HepG2 (cell line): ENCODE measurements around the gene STARD13. TPM values are rescaled to one million over a fixed set of nuclear protein-coding genes. Genes with fewer than 3 reads are reported as not detected.
"Not testable (repeated sequence)": the region's sequence is repeated elsewhere in the genome, so short reads cannot be mapped to it uniquely, and the experiment has no call there.

ENCODE experiments used
- ATAC-seq: fragments of 200-7000 bp; cut with Tn5 transposase; 3 replicates; pipeline ENCODE4 v1.9.1; 2020; ENCODE audit warnings: mild to moderate bottlenecking, moderate library complexity
- BruUV-seq: library from RNA; stranded (reverse); fragments of 400-500 nt; replicated peaks from 2 replicates; lab custom pipeline; 2021; lab: Mats Ljungman, UMichigan
- CTCF ChIA-PET: fragments of 300-600 bp; formaldehyde crosslinking; extraction: SDS; loops from one replicate; lab custom pipeline; 2021; ENCODE audit warnings: low total read pairs, inconsistent platforms, low intra/inter-chr PET ratio; lab: Yijun Ruan, JAX
- POLR2A ChIA-PET: fragments of 350-600 bp; sonication (Branson Sonifier 250); formaldehyde crosslinking; loops from one replicate; lab custom pipeline; 2020; ENCODE audit warnings: antibody characterized with exemption, inconsistent platforms; lab: Yijun Ruan, JAX
- DNase-seq: peaks from one replicate; pipeline ENCODE4 v3.0.0-alpha.2; 2015; ENCODE audit warnings: low spot score
- FAIRE-seq: peaks from 3 replicates; lab custom pipeline; 2011; peaks lifted over from hg19 to GRCh38; lab: Jason Lieb, UNC
- H2AFZ ChIP-seq: one replicate; pipeline ENCODE4 v1.6.1; 2011; ENCODE audit warnings: low read length, inconsistent platforms
- H3K27ac ChIP-seq: fragments of 300-600 bp; 3 replicates; pipeline ENCODE4 v1.8.0; 2011; ENCODE audit warnings: mixed run types, mild to moderate bottlenecking, mixed read lengths, low read length, inconsistent platforms; ENCODE audit not compliant: insufficient read depth; ENCODE audit errors: extremely low read length
- H3K27me3 ChIP-seq, 2 experiments: fragments of 200-600 bp in 1 of 2; 2 replicates in 1 of 2; 3 replicates in 1 of 2; pipeline versions ENCODE4 v1.6.0 to v1.8.0; 2011; ENCODE audit warnings: low read length in 2 of 2, mild to moderate bottlenecking in 2 of 2, moderate library complexity in 2 of 2, inconsistent platforms in 1 of 2; ENCODE audit not compliant: insufficient read depth in 2 of 2, control insufficient read depth in 1 of 2
- H3K36me3 ChIP-seq, 2 experiments: fragments of 200-600 bp in 1 of 2; replicated peaks in 1 of 2; 2 replicates in 1 of 2; 3 replicates in 1 of 2; pipeline versions ENCODE4 v1.5.1 to v1.8.0; 2011; ENCODE audit warnings: low read length in 2 of 2, inconsistent platforms in 1 of 2; ENCODE audit not compliant: insufficient read depth in 2 of 2, control insufficient read depth in 1 of 2
- H3K4me1 ChIP-seq: 2 replicates; pipeline ENCODE4 v1.5.1; 2012; ENCODE audit warnings: low read length, inconsistent platforms; ENCODE audit not compliant: insufficient read depth
- H3K4me2 ChIP-seq: 2 replicates; pipeline ENCODE4 v1.6.0; 2011; ENCODE audit warnings: low read depth, low read length, inconsistent platforms
- H3K4me3 ChIP-seq, 3 experiments: fragments of 200-600 bp in 1 of 3; sonication (generic), shearing (Covaris generic) in 1 of 3; replicated peaks in 1 of 3; 2 replicates each; pipeline ENCODE4 v1.5.1; 2011 to 2016; ENCODE audit warnings: low read length in 3 of 3, inconsistent platforms in 2 of 3, low read depth in 2 of 3, mild to moderate bottlenecking in 2 of 3, control low read depth in 1 of 3, mixed read lengths in 1 of 3; ENCODE audit not compliant: insufficient read depth in 1 of 3
- H3K79me2 ChIP-seq: one replicate; pipeline ENCODE4 v1.6.1; 2011; ENCODE audit warnings: low read length, inconsistent platforms; ENCODE audit not compliant: insufficient read depth
- H3K9ac ChIP-seq: 2 replicates; pipeline ENCODE4 v1.6.0; 2011; ENCODE audit warnings: mild to moderate bottlenecking, low read depth, low read length, inconsistent platforms; ENCODE audit not compliant: insufficient read depth
- H3K9me3 ChIP-seq: 2 replicates; pipeline ENCODE4 v1.5.1; 2012; ENCODE audit warnings: mild to moderate bottlenecking, low read length
- H4K20me1 ChIP-seq: 2 replicates; pipeline ENCODE4 v1.6.0; 2011; ENCODE audit warnings: inconsistent platforms, mild to moderate bottlenecking, low read length, moderate library complexity; ENCODE audit not compliant: insufficient read depth
- GMEB1 ChIP-seq: sonication (generic); formaldehyde crosslinking; IDR thresholded peaks from 2 replicates; pipeline ENCODE4 v1.5.1; 2020; ENCODE audit warnings: missing genetic modification reagents, mild to moderate bottlenecking, borderline replicate concordance
- KLF6 ChIP-seq: IDR thresholded peaks from 2 replicates; pipeline ENCODE4 v1.8.0; 2016; ENCODE audit warnings: missing biosample characterization, missing genetic modification reagents
- KMT2B ChIP-seq: IDR thresholded peaks from 2 replicates; pipeline ENCODE4 v1.6.1; 2016; ENCODE audit warnings: missing genetic modification reagents, missing compliant biosample characterization
- STAT6 ChIP-seq: sonication (generic); formaldehyde crosslinking; IDR thresholded peaks from 2 replicates; pipeline ENCODE4 v1.4.0; 2020; ENCODE audit warnings: missing genetic modification reagents, mild to moderate bottlenecking, borderline replicate concordance
- ZNF343 ChIP-seq: sonication (generic); formaldehyde crosslinking; IDR thresholded peaks from 2 replicates; pipeline ENCODE4 v1.4.0; 2020; ENCODE audit warnings: mild to moderate bottlenecking, missing genetic modification reagents
- ZNF878 ChIP-seq: sonication (generic); formaldehyde crosslinking; IDR thresholded peaks from 2 replicates; pipeline ENCODE4 v1.8.1; 2023; ENCODE audit warnings: mild to moderate bottlenecking, missing genetic modification reagents, moderate library complexity
- WGBS: methylation state at CpG from one replicate; pipeline ENCODE4 v1.1.6; 2017; ENCODE audit warnings: low lambda C conversion rate; 5-methylcytosine and 5-hydroxymethylcytosine counted together
- in situ Hi-C: cut with HindIII; loops from 2 replicates; pipeline ENCODE4 v1.10.0; 2017; ENCODE audit warnings: low pct_unique_long_range_greater_than_20kb; ENCODE audit not compliant: extremely low pct_ligation_motif_present
- intact Hi-C: fragments of 100-400 bp; cut with micrococcal nuclease; formaldehyde crosslinking; loops from one replicate; pipeline ENCODE4 v1.10.0; 2022; ENCODE audit not compliant: unreplicated experiment
- polyA plus RNA-seq, 8 experiments: library from polyadenylated mRNA; depleted of rRNA in 3 of 8; stranded (reverse) in 7 of 8; unstranded in 1 of 8; fragments of >200 nt; fragmentation: Illumina TruSeq in 4 of 8; extraction: Trizol in 4 of 8; gene quantifications; 2 replicates each; pipeline versions ENCODE4 v1.2.1 to v1.2.3, GENCODE V29; 2011 to 2016; ENCODE audit warnings: low read depth in 4 of 8, missing spikeins in 1 of 8, mixed read lengths in 1 of 8; ENCODE audit not compliant: insufficient read depth in 1 of 8
- total RNA-seq, 5 experiments: library from RNA; depleted of rRNA; stranded (reverse); fragments of >200 nt; fragmentation: Illumina TruSeq; extraction: Trizol; gene quantifications; 2 replicates each; pipeline ENCODE4 v1.2.3, GENCODE V29; 2016; ENCODE audit warnings: low read depth in 1 of 5

Gene STARD13
- total and polyA plus RNA-seq, 2 of the 13 experiments (the other 11 are each of a cell fraction or from before 2014, with no cell fraction given): 12.8 to 14.3 TPM

- WGBS: 98% methylated on average over 4 of the region's 4 CpGs
- H3K79me2 ChIP-seq: no peaks in the 10 kb centered on the region
Observed at GRCh38 chr13:33178209-33178840, 107.2 kb downstream of the STARD13 start.

GRCh38 chr13:33177340-33178208 is 108.0 kb downstream of the STARD13 start:
- ATAC-seq: not testable (repeated sequence)

More at GRCh38 chr13:33178209-33178840, 107.2 kb downstream of the STARD13 start:
- no peak overlapping the region for H3K9ac ChIP-seq
- no peak overlapping the region for H3K4me3 ChIP-seq
- peaks cover 3 to 13% of the 10 kb centered on the region in 2 experiments for H3K36me3 ChIP-seq
- in situ Hi-C loops (no loop called here), intact Hi-C loops (no loop called here)
- ChIA-PET CTCF (no interaction called here), POLR2A (no interaction called here)
- ATAC-seq (no peak), FAIRE-seq (no peak), DNase-seq (no peak)
- H2AFZ ChIP-seq: no peak overlapping the region
- H3K27ac ChIP-seq: no peak overlapping the region
- no peaks in the 10 kb centered on the region for H3K27me3 ChIP-seq
- peaks cover 28% of the 10 kb centered on the region for H3K4me1 ChIP-seq
- H4K20me1 ChIP-seq: no peaks in the 10 kb centered on the region
- no peak overlapping the region for H3K4me2 ChIP-seq
- TF ChIP-seq STAT6 (CRISPR knock-in tag) (no peak), KLF6 (CRISPR knock-in tag) (no peak), ZNF343 (CRISPR knock-in tag) (no peak), ZNF878 (CRISPR knock-in tag) (no peak), GMEB1 (CRISPR knock-in tag) (no peak), KMT2B (no peak)
- BruUV-seq: no TSS peak
- H3K9me3 ChIP-seq: no peaks in the 10 kb centered on the region

More at GRCh38 chr13:33177340-33178208, 108.0 kb downstream of the STARD13 start:
- in situ Hi-C loops, H3K9ac ChIP-seq, H4K20me1 ChIP-seq, H3K27me3 ChIP-seq, POLR2A ChIA-PET, intact Hi-C loops, H3K9me3 ChIP-seq, BruUV-seq, H3K4me3 ChIP-seq, CTCF ChIA-PET, FAIRE-seq, H3K27ac ChIP-seq, H3K79me2 ChIP-seq, H3K4me2 ChIP-seq, H2AFZ ChIP-seq, DNase-seq: not testable (repeated sequence)
- peaks cover 3 to 13% of the 10 kb centered on the region in 2 experiments; a peak in 4 of 5 replicates for H3K36me3 ChIP-seq
- peaks cover 28% of the 10 kb centered on the region for H3K4me1 ChIP-seq
- WGBS: 93% methylated on average over 4 of the region's 4 CpGs
